ENCODE measurements around the gene CENPB.
"Not testable (repeated sequence)": the region's sequence is repeated elsewhere in the genome, so short reads cannot be mapped to it uniquely, and the experiment has no call there.

The CENPB gene, protein sequence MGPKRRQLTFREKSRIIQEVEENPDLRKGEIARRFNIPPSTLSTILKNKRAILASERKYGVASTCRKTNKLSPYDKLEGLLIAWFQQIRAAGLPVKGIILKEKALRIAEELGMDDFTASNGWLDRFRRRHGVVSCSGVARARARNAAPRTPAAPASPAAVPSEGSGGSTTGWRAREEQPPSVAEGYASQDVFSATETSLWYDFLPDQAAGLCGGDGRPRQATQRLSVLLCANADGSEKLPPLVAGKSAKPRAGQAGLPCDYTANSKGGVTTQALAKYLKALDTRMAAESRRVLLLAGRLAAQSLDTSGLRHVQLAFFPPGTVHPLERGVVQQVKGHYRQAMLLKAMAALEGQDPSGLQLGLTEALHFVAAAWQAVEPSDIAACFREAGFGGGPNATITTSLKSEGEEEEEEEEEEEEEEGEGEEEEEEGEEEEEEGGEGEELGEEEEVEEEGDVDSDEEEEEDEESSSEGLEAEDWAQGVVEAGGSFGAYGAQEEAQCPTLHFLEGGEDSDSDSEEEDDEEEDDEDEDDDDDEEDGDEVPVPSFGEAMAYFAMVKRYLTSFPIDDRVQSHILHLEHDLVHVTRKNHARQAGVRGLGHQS

GRCh38 chr20:3786665-3787323 lies at the start of gene CENPB:
Gene CENPB, minus strand, starts transcription at chr20:3786740. Its CDS starts 257 bp downstream, at chr20:3786483.
- peak; percentile 43 for DNase-seq (ENCODE audit: extremely low read depth, low read depth)
- peak; percentile 51 for TF ChIP-seq CTCF (IDR thresholded peaks at IDR 0.05; ENCODE audit: low read depth, low read length, missing control alignments)
- peak within 1 kb of the TSS; percentile 72 for H3K4me3 ChIP-seq (replicated peaks; ENCODE audit: low read depth, low read length)

- DNase-seq (ENCODE audit: extremely low read depth, low read depth) = no peak
- no peak for TF ChIP-seq CTCF (IDR thresholded peaks at IDR 0.05; ENCODE audit: low read depth, low read length, missing control alignments)
- no peak overlapping the region for H3K4me3 ChIP-seq (replicated peaks; ENCODE audit: low read depth, low read length)
Measured at GRCh38 chr20:3836132-3836531, 49.6 kb upstream of the CENPB start.

DNA sequence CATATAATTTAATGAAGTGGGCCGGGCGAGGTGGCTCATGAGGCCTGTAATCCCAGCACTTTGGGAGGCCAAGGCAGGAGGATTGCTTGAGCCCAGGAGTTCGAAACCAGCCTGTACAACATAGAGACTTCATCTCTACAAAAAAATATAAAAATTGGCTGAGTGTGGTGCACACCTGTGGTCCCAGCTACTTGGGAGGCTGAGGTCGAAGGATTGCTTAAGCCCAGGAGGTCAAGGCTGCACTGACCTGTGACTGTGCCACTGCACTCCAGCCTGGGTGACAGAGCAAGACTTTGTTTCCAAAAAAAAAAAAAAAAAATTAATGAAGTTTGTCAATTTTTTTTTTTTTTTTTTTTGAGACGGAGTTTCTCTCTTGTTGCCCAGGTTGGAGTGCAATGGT lies 43.4 kb upstream of the CENPB start:
- not testable (repeated sequence) for DNase-seq (ENCODE audit: extremely low read depth, low read depth); H3K4me3 ChIP-seq (replicated peaks; ENCODE audit: low read depth, low read length)

GRCh38 chr20:3828798-3829197 lies 42.3 kb upstream of the CENPB start:
- DNase-seq (ENCODE audit: extremely low read depth, low read depth) = no peak
- no peak for TF ChIP-seq CTCF (IDR thresholded peaks at IDR 0.05; ENCODE audit: low read depth, low read length, missing control alignments)
- no peak overlapping the region for H3K4me3 ChIP-seq (replicated peaks; ENCODE audit: low read depth, low read length)

DNA sequence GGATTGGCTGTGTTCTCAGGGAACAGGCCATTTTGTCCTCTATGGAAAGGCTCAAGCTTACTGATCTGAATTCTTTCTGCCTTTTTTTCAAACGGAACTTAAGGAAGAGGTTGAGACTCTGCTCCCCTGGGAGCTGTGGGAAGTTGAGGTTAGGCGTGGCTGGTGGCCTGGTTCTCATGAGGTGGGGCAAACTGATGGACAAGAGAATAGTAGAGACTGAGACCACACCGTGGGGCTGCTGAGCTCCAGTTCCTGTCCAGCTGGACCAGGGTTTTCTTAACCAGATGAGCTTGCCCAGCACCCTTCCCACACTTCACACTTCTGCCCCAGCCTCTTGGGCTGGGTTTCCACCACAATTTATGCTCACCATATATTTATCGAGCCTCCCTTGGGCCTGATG lies 39.9 kb upstream of the CENPB start:
- no peak for TF ChIP-seq CTCF (IDR thresholded peaks at IDR 0.05; ENCODE audit: low read depth, low read length, missing control alignments)
- H3K4me3 ChIP-seq (replicated peaks; ENCODE audit: low read depth, low read length) = no peak overlapping the region
- DNase-seq (ENCODE audit: extremely low read depth, low read depth) = no peak

GRCh38 chr20:3825526-3825925 lies 39.0 kb upstream of the CENPB start:
- no peak for TF ChIP-seq CTCF (IDR thresholded peaks at IDR 0.05; ENCODE audit: low read depth, low read length, missing control alignments)
- no peak for DNase-seq (ENCODE audit: extremely low read depth, low read depth)
- H3K4me3 ChIP-seq (replicated peaks; ENCODE audit: low read depth, low read length) = no peak overlapping the region

- no peak for TF ChIP-seq CTCF (IDR thresholded peaks at IDR 0.05; ENCODE audit: low read depth, low read length, missing control alignments)
- DNase-seq (ENCODE audit: extremely low read depth, low read depth) = no peak
- no peak overlapping the region for H3K4me3 ChIP-seq (replicated peaks; ENCODE audit: low read depth, low read length)
Measured at GRCh38 chr20:3823881-3824280, 37.3 kb upstream of the CENPB start.
